ENCODE measurements around the gene MBD5.

The MBD5 gene

GRCh38 chr2:148237911-148238310 is 217.0 kb downstream of the MBD5 start:
- DNase-seq: no peak

GRCh38 chr2:148238561-148238960 is 217.7 kb downstream of the MBD5 start:
- no peak for DNase-seq

- no peak for DNase-seq
These were observed 219.9 kb downstream of the MBD5 start for GRCh38 chr2:148240838-148241237.

GRCh38 chr2:148244593-148245292 is 223.9 kb downstream of the MBD5 start:
- DNase-seq: no peak

- DNase-seq: no peak
These were observed 231.1 kb downstream of the MBD5 start for GRCh38 chr2:148251993-148252392.

- no peak for DNase-seq
These were observed 231.8 kb downstream of the MBD5 start for GRCh38 chr2:148252646-148253045.

- no peak for DNase-seq
These were observed 232.8 kb downstream of the MBD5 start for GRCh38 chr2:148253685-148254084.

GRCh38 chr2:148255929-148256328 is 235.0 kb downstream of the MBD5 start:
- DNase-seq: no peak

- DNase-seq: no peak
These were observed 236.4 kb downstream of the MBD5 start for GRCh38 chr2:148257276-148257675.

- DNase-seq: no peak
These were observed 237.2 kb downstream of the MBD5 start for GRCh38 chr2:148258124-148258523.

- no peak for DNase-seq
These were observed 238.8 kb downstream of the MBD5 start for GRCh38 chr2:148259674-148260073.

GRCh38 chr2:148263890-148264289 is 243.0 kb downstream of the MBD5 start:
- DNase-seq: no peak

- DNase-seq: no peak
These were observed 252.3 kb downstream of the MBD5 start for GRCh38 chr2:148273158-148273691.

GRCh38 chr2:148279216-148279615 is 258.3 kb downstream of the MBD5 start:
- DNase-seq: no peak

- DNase-seq: no peak
These were observed 261.3 kb downstream of the MBD5 start for GRCh38 chr2:148282201-148282600.

GRCh38 chr2:148292431-148292830 is 271.5 kb downstream of the MBD5 start:
- DNase-seq: no peak

GRCh38 chr2:148298196-148298595 is 277.3 kb downstream of the MBD5 start:
- no peak for DNase-seq

- DNase-seq: no peak
These were observed 278.7 kb downstream of the MBD5 start for GRCh38 chr2:148299616-148300015.

GRCh38 chr2:148300544-148300943 is 279.7 kb downstream of the MBD5 start:
- DNase-seq: no peak

- no peak for DNase-seq
These were observed 280.5 kb downstream of the MBD5 start for GRCh38 chr2:148301362-148301761.

- no peak for DNase-seq
These were observed 281.6 kb downstream of the MBD5 start for GRCh38 chr2:148302526-148302925.

- no peak for DNase-seq
These were observed 282.3 kb downstream of the MBD5 start for GRCh38 chr2:148303161-148303560.

GRCh38 chr2:148305476-148305875 is 284.6 kb downstream of the MBD5 start:
- no peak for DNase-seq

- DNase-seq: no peak
These were observed 285.1 kb downstream of the MBD5 start for GRCh38 chr2:148306027-148306426.

- DNase-seq: no peak
These were observed 296.7 kb downstream of the MBD5 start for GRCh38 chr2:148317598-148317997.

Measured in activated CD4-positive, alpha-beta T cell treated with anti-CD3 and anti-CD28 coated beads for 4 hours (primary cell).